ENCODE measurements around the gene ITPKA. TPM values are rescaled to one million over a fixed set of nuclear protein-coding genes. Genes with fewer than 3 reads are reported as not detected.
A peak's percentile ranks its signal among the peaks of the same experiment; 100 is the strongest.

ITPKA gene
- total and polyA plus RNA-seq, 12 donors: 0.55 to 6.8 (median 1.6) TPM

GRCh38 chr15:41473418-41473817, 20.3 kb upstream of the ITPKA start:
- no peaks in the 10 kb centered on the region for H3K9me3 ChIP-seq
- no peaks in the 10 kb centered on the region for H3K27me3 ChIP-seq
- H3K27ac ChIP-seq: no peak overlapping the region
- DNase-seq (no peak), ATAC-seq (no peak)
- H3K4me1 ChIP-seq: peaks cover 0 to 4% (median 0%) of the 10 kb centered on the region in 9 donors
- no peak overlapping the region for H3K4me3 ChIP-seq
- peaks cover 3 to 100% (median 78%) of the 10 kb centered on the region in 9 donors for H3K36me3 ChIP-seq
- TF ChIP-seq CTCF (IDR thresholded peaks at IDR 0.05): no peak
- WGBS, 2 donors: 96 to 97% methylated on average over 11 of the region's 11 CpGs
- intact Hi-C loops (cut with DNase I): no loop called here

DNA sequence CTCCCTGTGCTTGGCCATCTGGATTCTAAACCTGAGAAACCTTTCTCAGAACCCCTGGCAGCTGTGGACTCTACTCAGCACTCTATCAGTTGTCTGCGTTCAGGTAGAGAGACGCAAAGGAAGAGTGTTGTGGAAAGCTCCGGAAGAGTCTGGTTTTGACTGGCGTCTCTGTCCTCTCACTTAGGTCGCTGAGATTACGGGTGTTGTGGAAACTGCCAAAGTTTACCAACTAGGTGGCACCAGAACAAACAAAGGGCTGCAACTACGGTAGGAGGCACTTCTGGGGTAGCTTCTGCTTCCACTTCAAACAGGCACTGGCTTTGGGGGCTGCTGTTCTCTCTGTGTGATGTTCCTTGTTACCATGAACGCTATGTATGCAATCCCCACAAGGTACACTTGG, 19.2 kb upstream of the ITPKA start:
- no peak overlapping the region for H3K4me3 ChIP-seq
- no peaks in the 10 kb centered on the region for H3K27me3 ChIP-seq
- no peak overlapping the region for H3K27ac ChIP-seq
- intact Hi-C loops (cut with DNase I): no loop called here
- 89 to 90% methylated on average over 8 of the region's 8 CpGs for WGBS, 2 donors
- no peak for TF ChIP-seq CTCF (IDR thresholded peaks at IDR 0.05)
- peaks cover 3 to 100% (median 85%) of the 10 kb centered on the region in 9 donors for H3K36me3 ChIP-seq
- DNase-seq (no peak), ATAC-seq (no peak)
- no peaks in the 10 kb centered on the region for H3K9me3 ChIP-seq
- H3K4me1 ChIP-seq: peaks cover 0 to 4% (median 0%) of the 10 kb centered on the region in 9 donors

- no peak overlapping the region for H3K27ac ChIP-seq
- H3K36me3 ChIP-seq: peaks cover 3 to 100% (median 85%) of the 10 kb centered on the region in 9 donors
- no peak for TF ChIP-seq CTCF (IDR thresholded peaks at IDR 0.05)
- peaks cover 0 to 4% (median 0%) of the 10 kb centered on the region in 9 donors for H3K4me1 ChIP-seq
- H3K9me3 ChIP-seq: no peaks in the 10 kb centered on the region
- WGBS, 2 donors: 87 to 93% methylated on average over 2 of the region's 2 CpGs
- no peak overlapping the region for H3K4me3 ChIP-seq
- DNase-seq (no peak), ATAC-seq (no peak)
- intact Hi-C loops (cut with DNase I): no loop called here
- no peaks in the 10 kb centered on the region for H3K27me3 ChIP-seq
These were observed 18.7 kb upstream of the ITPKA start for GRCh38 chr15:41474941-41475340.

- peak in 4 of 8 donors; percentile 11 to 27 (median 16) for ATAC-seq
- no peaks in the 10 kb centered on the region for H3K27me3 ChIP-seq
- no peak for DNase-seq
- no peak for TF ChIP-seq CTCF (IDR thresholded peaks at IDR 0.05)
- no peak overlapping the region for H3K4me3 ChIP-seq
- 83 to 89% methylated on average over 5 of the region's 5 CpGs for WGBS, 2 donors
- peaks cover 0 to 4% (median 0%) of the 10 kb centered on the region in 9 donors for H3K4me1 ChIP-seq
- no peaks in the 10 kb centered on the region for H3K9me3 ChIP-seq
- H3K27ac ChIP-seq: peak overlapping the region in 2 of 10 donors; percentile 51 to 52
- peaks cover 6 to 100% (median 86%) of the 10 kb centered on the region in 9 donors for H3K36me3 ChIP-seq
- intact Hi-C loops (cut with DNase I): no loop called here
These were observed 17.1 kb upstream of the ITPKA start for GRCh38 chr15:41476416-41477048.
